ENCODE measurements around the gene AJAP1.

- TF ChIP-seq GATA2 (IDR thresholded peaks at IDR 0.05; ENCODE audit: low read depth, low read length) = no peak
- no peak for TF ChIP-seq GATA3 (IDR thresholded peaks at IDR 0.05; ENCODE audit: low read depth, low read length)
These were observed 102.6 kb downstream of the AJAP1 start for GRCh38 chr1:4756851-4757580.
